Activated CD8-positive, alpha-beta T cell treated with anti-CD3 and anti-CD28 coated beads, Interleukin-2, amount 10 ng/mL, durations not matched to agents 7 days and 5 days (primary cell): Measurements from ENCODE around the gene CD300LD. TPM values are rescaled to one million over a fixed set of nuclear protein-coding genes. Genes with fewer than 3 reads are reported as not detected.
A peak's percentile ranks its signal among the peaks of the same experiment; 100 is the strongest.

Experiments
- ATAC-seq: fragments of 150-1000 bp; cut with Tn5 transposase; one replicate; pipeline ENCODE4 v1.10.0; 2021; ENCODE audit warnings: moderate library complexity
- CTCF ChIA-PET: fragments of 350-600 bp; sonication (Branson Sonifier 250); formaldehyde crosslinking; loops from one replicate; lab custom pipeline; 2021; ENCODE audit warnings: antibody characterized with exemption; lab: Charles Lee
- POLR2A ChIA-PET: fragments of 350-600 bp; sonication (Branson Sonifier 250); formaldehyde crosslinking; loops from one replicate; lab custom pipeline; 2021; ENCODE audit warnings: antibody characterized with exemption; lab: Charles Lee
- DNase-seq: peaks from one replicate; pipeline ENCODE4 v3.0.0-alpha.2; 2020
- H3K27ac Mint-ChIP-seq: one replicate; pipeline ENCODE4 v1.8.0; 2021; ENCODE audit warnings: mild to moderate bottlenecking, mixed read lengths
- H3K27me3 Mint-ChIP-seq: one replicate; pipeline ENCODE4 v1.8.0; 2021; ENCODE audit warnings: low read depth, mixed read lengths
- H3K36me3 Mint-ChIP-seq: one replicate; pipeline ENCODE4 v1.8.0; 2021; ENCODE audit warnings: low read depth, mixed read lengths
- H3K4me1 Mint-ChIP-seq: one replicate; pipeline ENCODE4 v1.8.0; 2021; ENCODE audit warnings: low read depth, mixed read lengths
- H3K4me3 Mint-ChIP-seq: one replicate; pipeline ENCODE4 v1.8.0; 2021; ENCODE audit warnings: mild to moderate bottlenecking, mixed read lengths
- H3K9me3 Mint-ChIP-seq: one replicate; pipeline ENCODE4 v1.8.0; 2022; ENCODE audit warnings: mixed read lengths; ENCODE audit not compliant: insufficient read depth
- total RNA-seq, 2 experiments: library from RNA; stranded (reverse); gene quantifications; one replicate each; pipeline ENCODE4 v1.2.3, GENCODE V29; 2021

CD300LD gene
- total RNA-seq, 2 experiments from 2014 or later: not detected

GRCh38 chr17:74604761-74605160 is 12.7 kb upstream of the CD300LD start:
- ChIA-PET POLR2A (no interaction called here), CTCF (interaction anchor here (2.7 kb wide), 1 partner anchor 236 kb away, joined by 10 read pairs; no protein-coding TSS in a partner anchor)
- H3K27me3 Mint-ChIP-seq: peaks cover 36% of the 10 kb centered on the region
- H3K9me3 Mint-ChIP-seq: no peaks in the 10 kb centered on the region
- ATAC-seq (no peak), DNase-seq (no peak)
- no peak overlapping the region for H3K27ac Mint-ChIP-seq
- peaks cover 22% of the 10 kb centered on the region for H3K4me1 Mint-ChIP-seq
- no peaks in the 10 kb centered on the region for H3K36me3 Mint-ChIP-seq
- H3K4me3 Mint-ChIP-seq: no peak overlapping the region

GRCh38 chr17:74604200-74604599 is 12.1 kb upstream of the CD300LD start:
- ChIA-PET CTCF (interaction anchor here (0.9 to 2.7 kb wide), 3 partner anchors 71 to 235 kb away, joined by 3 to 10 read pairs (median 10); no protein-coding TSS in a partner anchor), POLR2A (interaction anchor here (0.6 kb wide), 1 partner anchor 138 kb away, joined by 3 read pairs; no protein-coding TSS in a partner anchor)
- H3K27me3 Mint-ChIP-seq: peaks cover 41% of the 10 kb centered on the region
- H3K27ac Mint-ChIP-seq: no peak overlapping the region
- H3K4me3 Mint-ChIP-seq: no peak overlapping the region
- no peak for ATAC-seq
- H3K4me1 Mint-ChIP-seq: peaks cover 22% of the 10 kb centered on the region
- H3K36me3 Mint-ChIP-seq: no peaks in the 10 kb centered on the region
- H3K9me3 Mint-ChIP-seq: no peaks in the 10 kb centered on the region
- DNase-seq: no peak

- ChIA-PET CTCF (interaction anchor here (0.9 to 2.7 kb wide), 9 partner anchors 8 to 235 kb away, joined by 3 to 10 read pairs (median 5); partner anchors contain the start of gene CD300LD), POLR2A (interaction anchor here (0.6 kb wide), 1 partner anchor 139 kb away, joined by 3 read pairs; no protein-coding TSS in a partner anchor)
- ATAC-seq (no peak), DNase-seq (no peak)
- no peaks in the 10 kb centered on the region for H3K9me3 Mint-ChIP-seq
- H3K36me3 Mint-ChIP-seq: no peaks in the 10 kb centered on the region
- H3K4me3 Mint-ChIP-seq: no peak overlapping the region
- peaks cover 24% of the 10 kb centered on the region for H3K4me1 Mint-ChIP-seq
- peaks cover 39% of the 10 kb centered on the region for H3K27me3 Mint-ChIP-seq
- H3K27ac Mint-ChIP-seq: no peak overlapping the region
Observed at GRCh38 chr17:74603746-74604145, 11.7 kb upstream of the CD300LD start.

- Mint-ChIP-seq H3K4me1 (peaks cover 29% of the 10 kb centered on the region), H3K4me3 (no peak overlapping the region), H3K36me3 (no peaks in the 10 kb centered on the region), H3K27me3 (peaks cover 41% of the 10 kb centered on the region), H3K27ac (peak overlapping the region; percentile 31), H3K9me3 (no peaks in the 10 kb centered on the region)
- DNase-seq (peak; percentile 40), ATAC-seq (peak; percentile 53)
- ChIA-PET POLR2A (no interaction called here), CTCF (interaction anchor here (0.6 to 2.7 kb wide), 11 partner anchors 8 to 234 kb away, joined by 3 to 10 read pairs (median 4); partner anchors contain the start of gene CD300LD)
Observed at GRCh38 chr17:74603037-74603635, 11.1 kb upstream of the CD300LD start.

GRCh38 chr17:74601944-74602572 is 10.0 kb upstream of the CD300LD start:
- CTCF ChIA-PET: interaction anchor here (1.2 to 2.7 kb wide), 5 partner anchors 9 to 233 kb away, joined by 3 to 10 read pairs (median 8); partner anchors contain the start of gene CD300LD
- peak overlapping the region; percentile 10 for H3K27ac Mint-ChIP-seq
- peaks cover 34% of the 10 kb centered on the region for H3K27me3 Mint-ChIP-seq
- H3K4me3 Mint-ChIP-seq: no peak overlapping the region
- ATAC-seq (peak; percentile 51), DNase-seq (peak; percentile 56)
- H3K36me3 Mint-ChIP-seq: no peaks in the 10 kb centered on the region
- H3K4me1 Mint-ChIP-seq: peaks cover 29% of the 10 kb centered on the region
- no peaks in the 10 kb centered on the region for H3K9me3 Mint-ChIP-seq
- POLR2A ChIA-PET: no interaction called here

GRCh38 chr17:74599448-74599939 is 7.4 kb upstream of the CD300LD start:
- Mint-ChIP-seq H3K27me3 (peaks cover 45% of the 10 kb centered on the region), H3K4me1 (peaks cover 29% of the 10 kb centered on the region), H3K9me3 (no peaks in the 10 kb centered on the region), H3K27ac (no peak overlapping the region), H3K36me3 (no peaks in the 10 kb centered on the region), H3K4me3 (no peak overlapping the region)
- DNase-seq (no peak), ATAC-seq (no peak)
- ChIA-PET CTCF (no interaction called here), POLR2A (no interaction called here)

GRCh38 chr17:74599023-74599399 is 6.9 kb upstream of the CD300LD start:
- no peaks in the 10 kb centered on the region for H3K9me3 Mint-ChIP-seq
- no peak overlapping the region for H3K4me3 Mint-ChIP-seq
- no peaks in the 10 kb centered on the region for H3K36me3 Mint-ChIP-seq
- DNase-seq (no peak), ATAC-seq (no peak)
- H3K4me1 Mint-ChIP-seq: peaks cover 27% of the 10 kb centered on the region
- POLR2A ChIA-PET: no interaction called here
- H3K27ac Mint-ChIP-seq: no peak overlapping the region
- peaks cover 45% of the 10 kb centered on the region for H3K27me3 Mint-ChIP-seq
- CTCF ChIA-PET: no interaction called here

GRCh38 chr17:74598346-74599022 is 6.4 kb upstream of the CD300LD start:
- ChIA-PET CTCF (no interaction called here), POLR2A (no interaction called here)
- DNase-seq (no peak), ATAC-seq (no peak)
- Mint-ChIP-seq H3K27ac (no peak overlapping the region), H3K36me3 (no peaks in the 10 kb centered on the region), H3K4me1 (peaks cover 22% of the 10 kb centered on the region), H3K4me3 (no peak overlapping the region), H3K9me3 (no peaks in the 10 kb centered on the region), H3K27me3 (peaks cover 46% of the 10 kb centered on the region)

GRCh38 chr17:74597069-74597790 is 5.1 kb upstream of the CD300LD start:
- Mint-ChIP-seq H3K4me1 (peaks cover 19% of the 10 kb centered on the region), H3K9me3 (no peaks in the 10 kb centered on the region), H3K36me3 (no peaks in the 10 kb centered on the region), H3K27me3 (peaks cover 46% of the 10 kb centered on the region), H3K4me3 (no peak overlapping the region), H3K27ac (no peak overlapping the region)
- ChIA-PET CTCF (interaction anchor here (0.8 kb wide), 1 partner anchor 31 kb away, joined by 3 read pairs; no protein-coding TSS in a partner anchor), POLR2A (interaction anchor here (0.7 kb wide), 1 partner anchor 197 kb away, joined by 3 read pairs; no protein-coding TSS in a partner anchor)
- no peak for ATAC-seq
- DNase-seq: no peak

- no peak for ATAC-seq
- Mint-ChIP-seq H3K4me1 (peaks cover 25% of the 10 kb centered on the region), H3K27me3 (peaks cover 39% of the 10 kb centered on the region), H3K27ac (no peak overlapping the region), H3K36me3 (no peaks in the 10 kb centered on the region), H3K4me3 (no peak overlapping the region), H3K9me3 (peaks cover 7% of the 10 kb centered on the region)
- ChIA-PET POLR2A (no interaction called here), CTCF (interaction anchor here (0.6 kb wide), 1 partner anchor 46 kb away, joined by 3 read pairs; no protein-coding TSS in a partner anchor)
- no peak for DNase-seq
Observed at GRCh38 chr17:74595037-74595750, 3.1 kb upstream of the CD300LD start.
